GM19467 (cell line): Measurements from ENCODE around the gene TXN2.
"Not testable (repeated sequence)": the region's sequence is repeated elsewhere in the genome, so short reads cannot be mapped to it uniquely, and the experiment has no call there.

Experiments
- ATAC-seq: cut with Tn5 transposase; IDR thresholded peaks from one replicate; pipeline ENCODE4 v1.9.1; 2021; ENCODE audit warnings: mild to moderate bottlenecking, moderate library complexity; ENCODE audit not compliant: unreplicated experiment

Gene TXN2

GRCh38 chr22:36456464-36456845, 25.0 kb downstream of the TXN2 start:
- no peak for ATAC-seq

- ATAC-seq = no peak
These were observed 25.6 kb downstream of the TXN2 start for GRCh38 chr22:36455571-36456463.

- ATAC-seq = no peak
These were observed 26.4 kb downstream of the TXN2 start for GRCh38 chr22:36454916-36455570.

- no peak for ATAC-seq
These were observed 27.5 kb downstream of the TXN2 start for GRCh38 chr22:36453855-36454378.

GRCh38 chr22:36452978-36453607, 28.3 kb downstream of the TXN2 start:
- ATAC-seq = not testable (repeated sequence)

GRCh38 chr22:36452250-36452977, 29.0 kb downstream of the TXN2 start:
- no peak for ATAC-seq

GRCh38 chr22:36450923-36451322, 30.5 kb downstream of the TXN2 start:
- not testable (repeated sequence) for ATAC-seq

GRCh38 chr22:36449596-36450175, 31.8 kb downstream of the TXN2 start:
- ATAC-seq = no peak

- ATAC-seq = no peak
These were observed 33.8 kb downstream of the TXN2 start for GRCh38 chr22:36447632-36448031.

GRCh38 chr22:36445158-36445668, 36.2 kb downstream of the TXN2 start:
- no peak for ATAC-seq

GRCh38 chr22:36443198-36443770, 38.2 kb downstream of the TXN2 start:
- no peak for ATAC-seq

- no peak for ATAC-seq
These were observed 38.8 kb downstream of the TXN2 start for GRCh38 chr22:36442506-36443197.

GRCh38 chr22:36440429-36441002, 40.9 kb downstream of the TXN2 start:
- no peak for ATAC-seq

- ATAC-seq = no peak
These were observed 41.8 kb downstream of the TXN2 start for GRCh38 chr22:36439481-36440271.

GRCh38 chr22:36435516-36436415, 45.7 kb downstream of the TXN2 start:
- ATAC-seq = no peak

- no peak for ATAC-seq
These were observed 47.9 kb downstream of the TXN2 start for GRCh38 chr22:36433318-36434231.
